ENCODE results near the gene TSPAN18.

The TSPAN18 gene

GRCh38 chr11:44737245-44738085, 10.7 kb downstream of the TSPAN18 start:
- no peak for DNase-seq (ENCODE audit: low read depth)

DNA sequence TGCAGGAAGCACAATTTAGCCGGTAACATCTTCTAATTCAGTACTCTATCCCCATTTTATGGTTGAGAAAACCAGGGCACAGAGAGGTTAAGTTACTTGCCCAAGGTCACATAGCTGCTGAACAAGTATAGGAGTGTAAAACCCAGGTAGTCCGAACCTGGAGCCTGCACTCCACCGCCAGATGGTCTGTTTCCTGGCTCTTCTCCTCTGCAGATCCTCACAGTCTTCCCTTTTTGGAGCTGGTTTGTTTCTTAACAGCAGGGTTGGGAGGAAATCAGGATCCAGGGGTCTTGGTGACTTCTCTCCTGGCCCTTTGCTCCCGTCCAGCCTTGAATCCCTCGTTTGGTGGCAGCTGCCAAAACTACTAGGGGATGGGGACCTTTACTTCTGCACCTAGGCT, 12.0 kb downstream of the TSPAN18 start:
- DNase-seq (ENCODE audit: low read depth): no peak

DNA sequence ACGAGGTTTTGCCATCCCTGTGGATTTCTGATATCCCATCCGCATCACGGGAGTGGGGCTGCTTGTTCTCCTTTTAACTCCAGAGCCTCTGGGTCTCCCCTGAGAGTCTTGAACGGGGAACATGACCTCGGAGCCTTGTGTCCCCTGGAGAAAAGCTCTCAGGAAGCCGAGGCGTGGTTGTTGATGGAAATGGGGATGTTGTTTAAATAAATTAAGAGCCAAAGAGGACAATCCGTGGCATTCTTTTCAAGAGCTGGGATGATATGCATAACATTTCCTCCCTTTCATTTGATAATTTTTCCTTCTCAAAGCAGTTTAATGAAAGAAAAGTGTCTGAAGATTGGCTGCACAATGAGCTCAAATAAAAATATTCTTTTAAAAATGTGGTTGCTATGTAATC, 14.2 kb downstream of the TSPAN18 start:
- no peak for DNase-seq (ENCODE audit: low read depth)

GRCh38 chr11:44741976-44742375, 15.2 kb downstream of the TSPAN18 start:
- DNase-seq (ENCODE audit: low read depth): no peak

DNA sequence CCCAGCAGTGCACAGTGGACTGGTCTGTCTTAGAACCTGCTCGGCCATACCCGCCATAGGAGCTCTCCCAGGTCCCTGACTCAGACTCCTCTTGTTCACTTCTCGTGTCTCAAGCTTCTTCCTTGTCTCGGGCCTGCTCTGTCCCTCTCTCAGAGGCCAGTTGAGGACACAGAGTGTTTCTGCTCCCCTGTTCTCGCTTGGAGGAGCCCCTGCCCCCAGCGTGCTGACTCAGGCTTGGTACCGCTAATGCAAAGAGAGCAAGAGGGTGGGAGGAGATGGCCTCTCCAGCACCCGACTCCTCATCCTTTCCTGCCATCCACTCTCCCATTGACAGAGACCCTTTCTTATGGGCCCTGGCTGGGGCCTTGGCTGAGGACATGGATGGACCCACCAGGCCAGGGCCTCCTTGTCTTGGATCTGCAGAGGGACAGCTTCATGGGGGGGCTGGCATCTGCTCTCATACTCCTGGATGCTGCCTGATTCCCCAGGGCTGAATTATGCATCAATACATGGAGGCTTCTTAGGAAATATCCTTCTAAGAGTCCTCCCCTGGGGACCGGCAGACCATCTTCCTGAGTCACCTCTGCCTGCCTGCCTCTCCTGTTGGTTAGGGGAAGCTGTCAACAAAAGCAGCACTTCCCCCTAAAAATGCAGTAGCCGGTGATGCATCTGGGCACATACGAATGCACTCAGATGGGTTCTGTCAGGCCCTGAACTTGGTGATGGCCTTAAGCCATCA, 15.9 kb downstream of the TSPAN18 start:
- DNase-seq (ENCODE audit: low read depth): no peak

GRCh38 chr11:44743326-44743725, 16.6 kb downstream of the TSPAN18 start:
- no peak for DNase-seq (ENCODE audit: low read depth)

DNA sequence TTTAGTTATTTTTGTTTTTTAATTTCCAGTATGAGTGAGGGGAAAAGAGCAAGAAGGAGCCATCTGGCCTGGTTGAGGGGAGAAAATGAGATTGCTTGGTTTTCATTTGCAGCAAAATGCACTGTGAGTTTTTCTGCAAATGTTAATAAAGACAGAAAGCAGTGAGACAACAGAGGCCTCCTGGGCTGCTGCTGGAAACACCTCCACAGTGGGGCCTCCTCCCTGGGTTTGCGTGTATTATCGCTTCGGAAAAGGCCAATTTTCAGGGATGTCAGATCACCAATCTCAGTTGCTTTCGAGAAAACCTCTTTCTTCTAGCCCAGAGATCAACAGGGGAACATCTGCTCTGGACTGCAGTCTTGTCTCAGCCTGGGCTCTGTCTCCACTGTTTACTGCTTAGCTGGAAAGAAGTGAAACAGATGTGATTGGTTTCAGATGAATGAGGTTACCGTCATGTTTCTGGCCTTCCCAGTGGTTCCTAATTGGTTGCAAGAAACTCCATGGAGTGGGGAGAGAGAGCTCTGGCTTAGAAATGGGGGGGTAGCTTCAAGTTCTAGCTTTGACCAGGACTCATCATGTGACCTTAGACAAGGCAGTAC, 17.3 kb downstream of the TSPAN18 start:
- no peak for DNase-seq (ENCODE audit: low read depth)

DNA sequence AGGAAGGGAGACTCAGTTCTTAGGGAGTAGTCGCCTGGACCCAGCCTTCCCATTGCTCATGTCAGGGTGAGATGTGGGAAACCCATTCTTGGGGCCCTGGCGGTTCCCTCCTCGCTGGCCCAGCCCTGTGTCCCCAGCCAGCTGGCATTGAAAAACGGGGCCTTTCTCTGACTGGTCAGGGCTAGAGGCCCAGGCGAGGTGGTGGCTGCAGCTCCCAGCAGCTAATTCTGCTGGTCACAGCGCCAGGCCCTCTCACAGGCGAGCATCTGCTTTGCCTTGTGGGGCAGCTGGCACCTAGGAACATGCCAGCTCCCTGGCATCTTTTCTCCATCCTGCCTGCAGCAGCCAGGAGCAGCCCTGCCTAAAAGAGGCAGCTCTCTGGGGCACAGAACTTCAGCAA, 20.1 kb downstream of the TSPAN18 start:
- no peak for DNase-seq (ENCODE audit: low read depth)

GRCh38 chr11:44747316-44747715, 20.6 kb downstream of the TSPAN18 start:
- DNase-seq (ENCODE audit: low read depth): peak; percentile 93

- DNase-seq (ENCODE audit: low read depth): no peak
These were observed 21.1 kb downstream of the TSPAN18 start for GRCh38 chr11:44747836-44748235.

- DNase-seq (ENCODE audit: low read depth): no peak
These were observed 21.8 kb downstream of the TSPAN18 start for GRCh38 chr11:44748606-44749005.

DNA sequence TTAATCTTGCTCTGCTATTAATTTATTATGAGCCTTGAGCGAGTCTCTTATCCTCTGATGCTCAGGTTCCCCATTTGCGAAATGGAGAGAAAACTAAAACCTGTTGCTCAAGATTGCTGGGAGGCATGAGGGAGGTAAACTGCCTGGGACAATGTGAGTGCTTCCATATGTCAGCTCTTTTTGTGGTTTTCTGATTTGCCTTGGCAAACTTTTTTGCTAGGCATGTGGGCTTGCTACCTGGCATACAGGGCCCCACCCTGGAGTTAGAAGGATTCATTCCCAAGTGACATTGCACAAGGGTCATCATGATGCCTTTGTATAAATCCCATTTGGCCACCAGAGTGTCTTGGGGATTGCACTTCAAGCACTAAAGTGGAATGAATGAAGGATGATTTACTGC, 22.4 kb downstream of the TSPAN18 start:
- DNase-seq (ENCODE audit: low read depth): no peak

DNA sequence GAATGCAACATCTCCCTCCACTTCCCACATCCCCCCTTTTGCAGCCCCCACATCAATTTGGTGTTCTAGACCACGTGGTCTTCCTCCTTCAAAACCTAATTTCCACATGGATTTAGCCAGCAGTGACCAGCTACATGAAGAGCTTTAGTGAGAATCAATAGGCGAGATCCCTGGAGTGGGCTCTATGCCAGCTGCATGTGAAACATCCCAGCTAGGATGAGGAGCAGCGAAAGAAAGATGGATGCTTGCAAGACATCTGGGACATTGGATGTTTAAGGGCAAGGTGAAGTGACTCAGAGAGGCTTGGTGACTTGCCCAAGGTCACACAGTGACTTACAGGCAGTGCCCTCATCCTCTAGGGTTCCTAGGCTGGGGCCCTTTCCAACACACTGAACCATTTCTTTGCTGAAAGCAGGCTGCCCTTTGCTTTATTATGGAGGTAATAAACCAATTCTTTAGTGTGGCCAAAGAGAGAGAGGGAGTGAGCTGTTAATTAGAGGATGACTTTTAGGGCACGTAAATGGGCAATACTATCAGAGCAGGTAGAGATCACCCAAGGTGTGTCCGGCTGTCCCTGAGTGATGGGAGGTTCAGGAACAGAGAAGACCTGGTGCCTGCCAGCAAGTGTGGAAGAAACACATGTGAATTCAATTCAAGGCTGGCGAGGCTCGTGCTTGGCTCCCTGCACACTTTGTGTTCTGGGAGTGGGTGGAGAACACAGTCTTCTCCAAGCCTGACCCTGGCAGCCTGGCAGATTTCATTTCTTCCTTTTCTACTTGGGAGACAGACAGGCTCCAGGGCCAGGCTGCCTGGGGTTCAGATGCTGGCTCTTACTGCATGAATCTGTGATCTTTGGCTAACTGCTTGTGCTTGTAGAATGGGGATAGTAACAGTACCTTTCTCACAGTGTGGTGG, 24.0 kb downstream of the TSPAN18 start:
- DNase-seq (ENCODE audit: low read depth): no peak

GRCh38 chr11:44752300-44752699, 25.5 kb downstream of the TSPAN18 start:
- DNase-seq (ENCODE audit: low read depth): no peak

DNA sequence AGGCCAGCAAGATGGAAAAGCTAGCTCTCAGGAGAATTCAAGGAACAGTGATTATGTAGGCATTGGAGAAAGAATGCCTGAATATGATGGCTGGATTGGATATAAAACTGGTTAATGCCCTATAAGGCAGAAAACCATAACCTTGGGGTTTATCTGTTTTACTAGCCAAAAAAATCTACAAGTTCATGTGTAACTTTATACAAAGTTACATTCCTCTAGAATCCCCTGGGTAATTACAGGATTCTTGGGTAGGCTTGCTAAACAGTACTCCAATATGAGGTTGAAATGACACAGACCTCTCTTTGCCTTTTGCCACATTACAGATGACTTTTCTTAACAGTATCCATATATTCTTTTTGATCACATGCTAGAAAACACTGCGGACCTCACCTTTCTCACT, 26.0 kb downstream of the TSPAN18 start:
- no peak for DNase-seq (ENCODE audit: low read depth)

DNA sequence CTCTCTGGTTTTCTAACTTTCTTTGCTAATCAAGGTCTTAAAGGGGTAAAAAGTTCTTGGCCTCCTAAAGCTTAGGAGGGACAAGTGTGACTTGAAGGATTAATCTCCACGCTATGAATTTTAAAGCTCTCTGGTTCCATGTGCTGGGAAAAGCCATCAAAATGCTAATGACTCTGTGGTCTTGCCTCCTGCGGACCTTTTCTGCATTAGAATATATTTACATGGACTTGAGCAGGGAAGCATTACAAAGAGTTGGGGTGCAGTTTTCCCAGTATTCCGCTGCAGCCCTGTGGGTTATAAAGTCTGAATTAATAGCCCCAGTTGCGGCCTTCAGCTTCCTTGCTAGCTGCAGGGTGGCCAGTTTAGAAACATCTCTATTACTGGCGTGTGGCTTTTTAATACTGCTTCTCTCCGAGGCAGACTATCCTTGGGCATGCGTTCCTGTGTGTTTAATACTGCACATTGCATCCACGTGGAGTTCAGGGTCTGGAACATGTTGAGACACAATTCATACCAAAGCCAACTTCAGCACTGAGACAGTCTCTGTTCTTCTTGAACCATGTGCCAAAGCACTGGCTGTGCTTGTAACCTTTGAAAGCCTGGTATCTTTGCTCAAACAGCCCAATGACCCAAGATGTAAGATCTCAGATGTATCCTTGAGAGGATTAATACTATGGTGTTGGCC, 27.3 kb downstream of the TSPAN18 start:
- no peak for DNase-seq (ENCODE audit: low read depth)

GRCh38 chr11:44754876-44755555, 28.3 kb downstream of the TSPAN18 start:
- DNase-seq (ENCODE audit: low read depth): no peak

GRCh38 chr11:44755556-44756523, 29.1 kb downstream of the TSPAN18 start:
- peak; percentile 81 for DNase-seq (ENCODE audit: low read depth)

- no peak for DNase-seq (ENCODE audit: low read depth)
These were observed 32.2 kb downstream of the TSPAN18 start for GRCh38 chr11:44758983-44759382.

Data from GM04503 (cell line).